Activated T-cell treated with anti-CD3 and anti-CD28 coated beads for 4 hours (primary cell): ENCODE measurements around the gene ABITRAM.
"Not testable (repeated sequence)": the region's sequence is repeated elsewhere in the genome, so short reads cannot be mapped to it uniquely, and the experiment has no call there.

Experiments
- DNase-seq: peaks from one replicate; pipeline ENCODE4 v3.0.0-alpha.2; 2020

Gene ABITRAM, protein sequence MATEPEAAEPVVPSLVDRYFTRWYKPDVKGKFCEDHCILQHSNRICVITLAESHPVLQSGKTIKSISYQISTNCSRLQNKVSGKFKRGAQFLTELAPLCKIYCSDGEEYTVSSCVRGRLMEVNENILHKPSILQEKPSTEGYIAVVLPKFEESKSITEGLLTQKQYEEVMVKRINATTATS

DNA sequence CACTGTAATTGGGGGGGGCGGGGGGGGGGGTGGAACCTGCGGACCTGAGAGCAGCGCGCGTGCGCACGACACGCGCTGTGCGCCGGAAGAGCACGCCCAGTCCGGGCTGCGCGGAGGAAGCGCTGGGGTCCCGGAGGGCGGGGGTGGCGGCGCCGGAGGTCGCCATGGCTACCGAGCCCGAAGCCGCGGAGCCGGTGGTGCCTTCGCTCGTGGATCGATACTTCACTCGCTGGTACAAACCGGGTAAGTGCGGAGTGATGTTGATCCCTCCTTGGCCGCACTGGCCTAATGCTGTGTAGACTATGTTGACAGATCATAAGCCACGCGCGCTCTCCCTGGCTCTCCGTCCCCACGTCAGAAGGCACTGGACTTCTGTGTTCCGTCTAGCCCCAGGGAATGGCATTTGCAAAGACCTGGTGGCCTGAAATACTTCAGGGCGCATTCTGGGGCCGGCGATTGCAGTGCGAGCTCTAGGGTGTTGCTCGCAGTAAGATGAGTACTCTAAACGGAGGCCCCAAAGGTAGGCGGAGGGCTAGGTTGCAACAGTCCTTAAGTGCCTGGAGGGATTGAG, at the start of gene ABITRAM:
ABITRAM (plus strand) TSS at position 78 of the 571 bp plus-strand sequence; CDS start at position 165, 87 bp downstream.
- peak; percentile 60 for DNase-seq

GRCh38 chr9:108884701-108885100, 49.5 kb upstream of the ABITRAM start:
- DNase-seq = no peak

DNA sequence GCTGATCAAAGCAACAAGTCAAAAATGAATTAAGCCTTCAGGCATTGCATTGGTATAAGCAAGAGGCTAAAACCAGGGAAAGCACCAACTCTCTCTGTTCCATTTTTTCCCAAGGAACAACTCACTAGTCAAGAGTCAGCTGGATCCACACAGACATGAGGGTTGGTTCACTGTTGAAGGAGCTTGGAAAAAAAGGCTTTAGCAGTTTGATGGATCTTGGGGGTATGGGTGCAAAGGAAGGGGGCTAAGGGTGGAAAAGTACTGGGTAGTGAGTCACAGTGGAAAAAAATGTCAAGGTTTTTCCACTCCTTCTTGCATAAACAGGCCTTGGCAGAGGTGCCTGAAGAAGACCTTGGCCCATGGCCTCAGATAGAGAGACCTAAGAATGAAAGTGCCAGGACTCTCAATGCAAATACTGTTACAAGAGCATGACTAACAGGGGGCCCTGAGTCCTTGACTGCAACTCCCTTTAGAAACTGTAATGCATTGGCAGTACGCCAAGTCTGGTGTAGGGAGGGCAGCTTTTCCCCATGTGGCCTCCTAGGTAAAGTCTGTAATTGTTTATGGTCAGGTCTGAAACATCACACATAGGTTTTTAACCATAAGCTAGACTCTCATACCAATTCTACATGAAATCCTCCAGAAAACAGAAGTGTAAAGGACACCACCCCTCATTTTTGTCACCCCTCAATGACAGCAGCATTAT, 48.4 kb upstream of the ABITRAM start:
- DNase-seq = peak; percentile 1

- not testable (repeated sequence) for DNase-seq
Measured at GRCh38 chr9:108886594-108887271, 47.5 kb upstream of the ABITRAM start.

- no peak for DNase-seq
Measured at GRCh38 chr9:108889649-108890067, 44.5 kb upstream of the ABITRAM start.

DNA sequence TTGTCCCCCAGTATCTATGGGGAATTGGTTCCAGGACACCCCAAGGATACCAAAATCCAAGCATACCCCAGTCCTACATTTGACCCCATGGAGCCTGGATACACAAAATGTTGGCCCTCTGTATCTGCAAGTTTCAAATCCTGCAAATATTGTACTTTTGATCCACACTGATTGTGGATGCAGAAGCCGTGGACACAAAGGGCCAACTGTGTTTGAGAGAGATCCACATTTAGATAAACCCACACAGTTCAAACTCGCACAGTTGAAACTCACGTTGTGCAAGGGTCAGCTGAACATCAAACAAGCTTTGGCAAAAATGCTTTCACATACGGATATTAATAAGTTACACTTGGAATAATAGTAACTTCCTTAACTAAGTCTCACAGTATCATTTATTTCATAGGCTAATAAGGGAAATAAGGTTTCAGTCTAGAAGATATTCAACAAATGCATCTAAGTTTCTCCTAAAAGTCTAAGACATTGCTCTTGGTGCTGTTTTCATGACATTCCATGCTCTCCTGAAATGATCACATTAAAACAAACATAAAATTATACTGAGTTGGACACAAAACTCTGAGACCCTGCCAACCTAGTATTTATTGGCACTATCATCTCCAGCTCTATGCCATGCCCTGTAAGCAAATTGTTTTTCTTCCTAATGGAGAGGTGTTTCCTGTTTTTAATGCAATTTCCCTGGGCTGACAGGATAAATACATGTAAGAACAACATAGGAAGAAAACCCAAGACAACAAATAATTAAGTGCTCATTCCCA, 39.8 kb upstream of the ABITRAM start:
- DNase-seq = no peak

DNA sequence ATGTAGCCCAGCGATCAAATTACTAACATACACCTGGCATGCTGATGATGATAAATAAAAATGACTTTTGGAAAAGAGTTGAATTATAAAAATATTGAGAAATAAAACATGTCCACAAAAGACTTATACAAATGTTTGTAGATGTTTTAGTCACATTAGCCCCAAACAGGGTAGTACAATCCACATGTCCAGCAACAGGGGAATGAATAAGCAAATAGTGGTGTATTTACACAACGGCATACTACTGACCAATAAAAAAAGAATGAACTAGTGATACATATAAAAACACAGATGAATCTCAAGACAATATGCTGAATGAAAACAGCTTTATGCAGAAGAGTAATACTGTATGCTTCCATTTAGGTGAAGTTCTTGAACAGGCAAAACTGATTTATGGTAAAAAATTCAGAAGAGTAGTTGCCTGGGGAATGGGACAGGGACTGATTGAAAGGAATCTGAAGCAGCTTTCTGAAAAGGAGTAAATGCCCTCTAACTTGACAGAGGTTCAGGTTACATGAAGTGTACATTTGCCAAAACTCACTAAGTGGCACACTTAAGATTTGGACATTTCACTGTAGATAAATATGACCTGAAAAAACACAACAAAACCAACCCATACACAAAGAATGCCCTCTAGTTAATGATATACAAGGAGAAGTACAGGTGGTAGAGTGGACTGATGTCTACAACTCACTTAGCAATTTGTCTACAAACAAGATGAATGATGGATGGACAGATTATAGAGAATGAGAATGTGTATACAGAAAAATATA, 36.7 kb upstream of the ABITRAM start:
- DNase-seq = no peak

- not testable (repeated sequence) for DNase-seq
Measured at GRCh38 chr9:108899023-108899695, 35.0 kb upstream of the ABITRAM start.

DNA sequence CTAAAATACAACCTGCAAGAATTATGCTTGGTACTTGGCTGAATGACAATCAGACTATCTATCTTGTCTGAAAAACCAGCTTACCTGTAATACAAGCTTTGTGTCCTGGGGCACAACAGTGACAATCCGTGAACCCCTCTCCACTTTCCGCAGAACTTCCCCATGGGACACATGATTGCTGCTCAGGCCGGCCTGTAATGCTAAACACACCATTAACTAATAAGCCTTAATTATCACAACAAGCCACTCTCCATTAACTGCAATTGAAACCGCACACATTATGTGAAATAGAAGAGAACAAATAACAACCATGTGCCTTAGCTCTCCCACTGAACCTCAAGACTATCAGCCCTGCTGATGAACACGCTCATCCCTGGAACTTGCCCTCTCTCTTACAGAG, 34.0 kb upstream of the ABITRAM start:
- no peak for DNase-seq

DNA sequence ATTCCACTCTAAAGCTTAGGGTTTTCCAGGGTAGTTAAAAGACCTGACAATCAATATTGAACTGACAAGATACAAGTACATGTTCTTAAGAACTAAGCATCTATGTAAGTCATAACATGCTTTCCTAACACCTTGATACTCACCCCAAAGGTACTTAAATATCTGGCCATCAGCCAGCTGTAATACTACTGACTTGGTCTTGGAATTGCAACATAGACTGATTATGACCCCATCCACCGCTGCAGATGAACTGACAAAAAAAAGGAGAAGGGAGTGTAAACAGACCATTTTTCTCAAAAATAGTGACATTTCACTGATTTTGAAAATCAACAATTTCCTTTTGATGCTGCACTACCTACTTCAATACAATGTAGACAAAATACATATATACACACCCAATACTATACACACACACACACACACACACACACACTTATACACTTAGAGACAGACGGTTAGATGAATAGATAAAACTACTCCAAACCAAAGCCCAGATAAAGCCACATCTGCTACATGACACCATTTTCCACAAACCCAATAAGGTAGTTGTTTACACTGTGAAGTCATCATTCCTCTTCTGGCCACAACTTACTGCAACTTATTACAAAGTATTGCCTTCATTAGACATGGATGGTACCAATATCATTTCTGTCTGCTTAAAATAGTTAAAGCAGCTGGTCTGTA, 30.6 kb upstream of the ABITRAM start:
- DNase-seq = no peak

DNA sequence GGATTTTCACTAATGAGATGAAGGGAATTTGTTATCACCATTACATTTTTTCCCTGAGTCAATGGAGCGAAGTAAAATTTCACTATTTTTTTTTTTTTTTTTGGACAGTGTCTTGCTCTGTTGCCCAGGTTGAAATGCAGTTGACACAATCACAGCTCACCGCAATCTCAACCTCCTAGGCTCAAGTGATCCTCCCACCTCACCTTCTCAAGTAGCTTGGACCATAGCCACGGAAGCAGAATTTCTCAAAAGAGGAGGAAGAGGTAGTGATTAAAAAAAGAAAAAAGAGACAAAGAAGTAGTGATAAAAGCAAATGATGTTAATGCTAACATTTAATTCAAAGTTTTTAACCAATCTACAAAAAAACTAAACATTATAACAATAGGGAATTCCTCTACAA, 30.0 kb upstream of the ABITRAM start:
- DNase-seq = no peak

- no peak for DNase-seq
Measured at GRCh38 chr9:108905494-108905893, 28.7 kb upstream of the ABITRAM start.

DNA sequence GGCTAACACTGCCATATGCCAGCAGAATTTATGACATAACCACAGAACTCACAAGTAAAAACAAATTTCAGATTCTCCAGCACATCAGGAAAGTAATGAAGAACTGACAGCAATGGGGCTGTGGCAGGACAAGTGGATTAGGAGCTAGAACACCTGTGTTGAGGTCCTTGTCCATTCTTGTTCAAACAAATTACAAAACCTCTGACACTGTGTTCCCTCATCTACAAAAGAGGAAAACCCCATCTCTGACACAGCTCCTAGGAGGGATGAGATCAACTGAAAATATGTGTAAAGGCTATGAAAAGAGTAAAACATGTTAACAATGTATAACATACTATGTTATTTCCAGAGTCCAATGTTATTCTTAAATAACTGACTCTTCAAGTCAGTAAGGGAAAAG, 23.8 kb upstream of the ABITRAM start:
- no peak for DNase-seq

DNA sequence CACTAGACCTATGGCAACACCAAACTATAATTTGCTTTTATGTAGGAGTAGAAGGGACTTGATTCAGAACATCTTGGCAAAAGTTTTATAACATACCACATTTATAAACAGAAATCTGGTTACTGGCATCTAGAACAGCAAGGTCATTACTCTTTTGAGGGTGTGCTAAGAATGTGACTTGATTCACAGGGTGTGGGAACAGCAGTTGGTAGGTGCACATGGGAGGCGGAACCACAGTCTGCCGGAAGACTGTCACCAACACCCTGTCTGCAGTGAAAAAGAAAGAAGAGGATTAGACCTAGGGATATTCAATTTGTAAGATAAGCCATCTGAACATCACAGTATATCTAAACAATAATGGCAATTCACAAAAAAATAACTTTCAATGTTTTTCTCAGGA, 23.3 kb upstream of the ABITRAM start:
- DNase-seq = no peak

GRCh38 chr9:108911820-108912219, 22.4 kb upstream of the ABITRAM start:
- DNase-seq = no peak

DNA sequence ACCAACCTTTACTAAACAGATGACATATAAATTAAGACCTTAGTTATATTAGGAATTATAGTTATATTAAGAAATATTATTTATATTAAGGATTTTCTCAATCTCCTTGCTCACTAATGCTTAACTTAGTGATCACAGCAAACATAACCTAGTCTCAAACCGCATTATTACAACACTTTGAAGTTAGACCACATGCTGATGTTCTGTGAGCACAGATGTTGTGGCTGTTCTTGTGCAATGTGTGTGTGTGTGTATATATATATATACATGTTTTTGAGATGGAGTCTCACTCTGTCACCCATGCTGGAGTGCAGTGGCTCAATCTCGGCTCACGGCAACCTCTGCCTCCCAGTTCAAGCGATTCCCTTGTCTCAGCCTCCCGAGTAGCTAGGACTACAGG, 20.8 kb upstream of the ABITRAM start:
- DNase-seq = no peak

DNA sequence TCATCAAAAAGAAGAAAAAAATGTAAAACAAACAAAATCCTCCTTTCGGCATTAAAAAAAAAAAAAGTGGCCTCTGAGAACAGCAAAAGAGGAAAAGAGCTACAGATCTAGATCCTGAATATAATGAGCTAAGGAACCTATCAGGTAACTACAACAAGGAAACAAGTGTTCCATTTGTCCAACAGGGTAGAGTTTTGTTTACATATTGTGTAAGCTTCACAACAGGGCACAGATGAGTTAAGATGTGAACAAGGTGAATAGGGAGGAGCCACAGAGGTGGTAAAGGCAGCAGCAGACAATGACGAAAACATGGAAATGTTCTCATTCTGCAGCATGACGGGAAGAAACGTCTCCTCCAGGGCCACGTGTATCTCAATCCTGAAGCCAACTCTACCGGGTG, 14.7 kb upstream of the ABITRAM start:
- no peak for DNase-seq

DNA sequence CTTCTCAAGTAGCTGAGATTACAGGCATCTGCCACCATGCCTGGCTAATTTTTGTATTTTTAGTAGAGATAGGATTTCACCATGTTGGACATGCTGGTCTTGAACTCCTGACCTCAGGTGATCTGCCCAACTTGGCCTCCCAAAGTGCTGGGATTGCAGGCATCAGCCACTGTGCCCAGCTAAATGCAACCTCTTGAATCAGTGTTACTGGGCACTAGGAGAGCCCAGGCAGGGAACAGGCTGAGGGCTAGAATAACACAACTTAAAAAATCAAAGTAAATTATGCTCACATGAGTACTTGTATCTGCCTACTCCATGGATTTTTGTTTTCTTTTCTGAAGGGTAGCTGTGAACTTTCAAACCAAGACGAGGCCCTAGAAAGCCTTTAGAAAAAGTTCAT, 13.8 kb upstream of the ABITRAM start:
- not testable (repeated sequence) for DNase-seq

DNA sequence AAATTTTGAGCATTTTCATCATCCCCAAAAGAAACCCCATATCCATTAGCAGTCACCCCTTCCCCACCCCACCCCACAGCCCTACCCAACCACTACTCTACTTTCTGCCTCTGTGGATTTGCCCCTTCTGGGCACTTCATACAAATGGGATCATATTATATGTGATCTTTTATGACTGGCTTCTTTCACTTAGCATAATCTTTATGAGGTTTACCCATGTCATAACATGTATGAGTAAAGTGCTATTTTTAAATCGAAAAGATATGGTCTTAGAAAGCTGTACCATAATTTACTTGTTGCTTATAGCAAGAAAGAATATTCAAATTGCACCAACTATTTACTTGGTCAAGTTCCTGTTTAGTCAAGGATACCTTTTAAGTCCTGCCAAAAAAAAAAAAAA, 13.0 kb upstream of the ABITRAM start:
- DNase-seq = no peak

GRCh38 chr9:108924466-108924865, 9.7 kb upstream of the ABITRAM start:
- no peak for DNase-seq

- DNase-seq = no peak
Measured at GRCh38 chr9:108928386-108928785, 5.8 kb upstream of the ABITRAM start.
